ENCODE data around the gene SRRM4.

- no peak for TF ChIP-seq REST (IDR thresholded peaks at IDR 0.05; ENCODE audit: unreplicated experiment)
- no peak for TF ChIP-seq CTCF (conservative IDR thresholded peaks at IDR 0.05; ENCODE audit: low read depth in 2 of 2)
- no peak for TF ChIP-seq EZH2phosphoT487 (IDR thresholded peaks at IDR 0.05; ENCODE audit: unreplicated experiment)
- no peak for TF ChIP-seq EZH2 (IDR thresholded peaks at IDR 0.05; ENCODE audit: low read depth, unreplicated experiment)
- TF ChIP-seq ZNF114 (CRISPR knock-in tag; IDR thresholded peaks at IDR 0.05): no peak
- TF ChIP-seq POLR2AphosphoS5 (IDR thresholded peaks at IDR 0.05; ENCODE audit: low read depth): no peak
Measured at GRCh38 chr12:119019166-119019565, 37.8 kb downstream of the SRRM4 start.
